Cerebellar nuclear complex (tissue), 1 donor: ENCODE measurements around the gene DTNBP1.
A peak's percentile ranks its signal among the peaks of the same experiment; 100 is the strongest.

ENCODE experiments used
- DNase-seq, 2 experiments: peaks; one replicate each; lab custom pipeline; 2025; lab: John Stamatoyannopoulos, UW

DTNBP1 gene

DNA sequence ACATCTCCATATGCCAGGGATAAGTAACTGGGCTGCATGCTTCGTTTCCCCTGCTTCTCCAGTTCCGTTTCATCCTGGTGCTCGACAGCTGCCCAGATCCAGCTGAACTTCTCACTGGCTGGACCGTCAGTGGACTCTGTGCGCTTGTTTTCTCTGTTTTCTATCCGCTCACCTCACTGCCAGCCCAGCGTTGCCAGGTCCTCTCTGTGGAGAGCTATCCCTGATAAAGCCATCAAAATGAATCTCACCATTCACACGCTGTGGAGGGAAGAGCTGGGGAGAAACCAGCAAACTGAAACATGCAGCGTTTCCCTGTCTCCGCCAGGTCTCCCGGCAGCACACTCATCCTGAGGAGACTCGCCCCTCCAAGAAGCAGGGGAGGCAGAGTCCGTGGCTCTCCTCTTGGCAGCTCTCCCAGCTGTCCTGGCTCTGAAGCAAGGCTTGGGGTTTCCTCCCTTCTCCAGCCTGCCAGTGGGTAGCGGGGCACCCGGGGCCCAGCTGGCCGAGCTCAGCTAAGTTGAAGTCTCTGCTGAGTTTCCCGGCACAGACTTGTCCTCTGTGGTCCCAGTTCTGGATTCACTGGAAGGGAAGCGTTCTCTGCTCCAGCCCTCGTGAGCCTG, 160.9 kb downstream of the DTNBP1 start:
- peak in 1 of 2 experiments; percentile 56 for DNase-seq

DNA sequence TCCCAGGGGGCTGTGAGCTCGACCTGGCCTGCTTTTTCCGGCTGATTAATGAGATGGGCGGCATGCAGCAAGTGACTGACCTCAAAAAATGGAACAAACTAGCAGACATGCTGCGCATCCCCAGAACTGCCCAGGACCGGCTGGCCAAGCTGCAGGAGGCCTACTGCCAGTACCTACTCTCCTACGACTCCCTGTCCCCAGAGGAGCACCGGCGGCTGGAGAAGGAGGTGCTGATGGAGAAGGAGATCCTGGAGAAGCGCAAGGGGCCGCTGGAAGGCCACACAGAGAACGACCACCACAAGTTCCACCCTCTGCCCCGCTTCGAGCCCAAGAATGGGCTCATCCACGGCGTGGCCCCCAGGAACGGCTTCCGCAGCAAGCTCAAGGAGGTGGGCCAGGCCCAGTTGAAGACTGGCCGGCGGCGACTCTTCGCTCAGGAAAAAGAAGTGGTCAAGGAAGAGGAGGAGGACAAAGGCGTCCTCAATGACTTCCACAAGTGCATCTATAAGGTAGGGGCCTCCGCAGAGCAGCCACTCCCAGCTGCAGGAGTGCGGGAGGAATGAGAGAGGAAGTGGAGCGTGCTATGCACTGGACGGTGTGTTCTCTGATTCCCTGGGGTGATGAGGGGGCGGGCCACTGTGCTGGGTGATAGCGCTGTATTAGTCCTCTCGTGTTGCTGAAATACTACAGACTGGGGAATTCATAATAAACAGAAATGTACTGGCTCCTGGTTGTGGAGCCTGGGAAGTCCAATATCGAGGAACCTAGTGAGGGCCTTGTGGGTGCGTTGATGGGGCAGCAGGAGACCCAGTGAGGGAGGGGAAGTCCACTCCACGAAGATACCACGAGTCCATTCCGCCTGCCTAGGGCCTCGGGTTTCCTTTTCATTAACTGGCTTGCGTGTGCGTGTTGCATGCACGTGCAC, 161.7 kb downstream of the DTNBP1 start:
- peak in 1 of 2 experiments; percentile 17 for DNase-seq

DNA sequence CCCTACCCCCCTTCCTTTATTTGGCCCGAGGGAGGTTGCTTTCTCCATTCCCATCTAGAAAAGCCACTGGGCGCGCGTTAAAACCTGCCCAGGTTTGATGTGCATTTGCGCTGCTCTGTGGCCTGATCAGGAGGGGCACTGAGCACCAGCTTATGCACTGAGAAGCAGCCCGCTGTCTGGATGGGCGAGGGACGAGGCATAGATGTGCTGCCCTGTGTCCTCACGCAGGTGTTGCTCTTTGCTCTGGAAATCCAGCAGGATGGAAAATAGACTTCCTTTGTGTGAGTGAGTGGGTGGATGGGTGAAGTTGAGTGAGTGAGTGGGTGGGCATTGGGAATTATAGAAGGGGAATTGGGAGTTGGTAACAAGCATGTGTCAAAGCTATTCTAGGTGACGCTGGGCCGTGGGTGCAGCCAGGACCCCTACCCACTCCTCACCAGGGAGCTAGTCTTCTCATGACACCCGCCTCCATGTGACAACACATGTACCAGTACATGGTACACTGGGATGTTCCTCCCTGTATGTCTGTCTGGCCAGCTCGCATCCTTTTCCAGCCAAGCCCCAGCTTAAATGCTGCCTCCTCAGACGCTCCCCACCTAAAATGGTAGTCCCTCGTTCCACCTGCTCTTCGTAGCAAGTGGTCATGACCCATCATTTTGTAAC, 162.6 kb downstream of the DTNBP1 start:
- no peak for DNase-seq

DNA sequence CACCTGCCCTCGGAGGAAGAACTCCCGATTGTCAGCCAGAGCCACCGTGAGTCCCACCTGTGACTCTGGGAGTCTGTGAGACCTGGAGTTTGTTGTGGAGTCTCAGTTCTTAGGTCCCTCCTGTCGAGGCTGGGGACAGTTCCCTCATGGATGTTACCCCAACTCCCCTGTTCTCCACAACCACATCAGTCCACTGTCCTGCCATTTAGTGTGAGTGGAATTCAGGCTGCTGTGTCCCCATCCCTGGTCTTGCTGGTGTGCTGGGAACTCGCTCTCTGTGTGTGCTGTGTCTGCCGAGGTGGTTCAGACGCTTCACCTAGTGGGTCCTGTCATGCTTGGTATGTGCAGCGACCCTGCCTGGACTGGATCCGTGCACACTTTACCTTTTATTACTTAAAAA, 163.2 kb downstream of the DTNBP1 start:
- DNase-seq: no peak

DNA sequence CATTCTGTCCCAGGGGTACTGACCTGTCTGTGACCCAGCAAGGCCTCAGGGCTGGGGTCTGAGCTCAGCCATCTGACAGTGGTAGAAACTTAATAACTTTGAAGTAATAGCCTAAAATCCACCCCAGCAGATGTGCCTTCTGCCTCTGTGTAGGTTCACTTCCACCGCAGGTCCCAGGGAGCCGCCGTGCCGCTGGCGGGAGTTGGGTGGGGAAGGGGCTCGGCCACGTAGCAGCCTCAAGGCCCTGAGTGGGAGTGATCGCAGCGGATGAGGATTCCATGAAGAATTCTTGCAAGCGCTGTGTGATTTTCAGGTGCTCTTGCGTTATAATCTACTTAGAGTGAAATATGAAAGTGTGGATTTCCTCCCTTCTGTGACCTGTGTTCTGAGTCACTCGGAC, 163.7 kb downstream of the DTNBP1 start:
- DNase-seq: no peak

DNA sequence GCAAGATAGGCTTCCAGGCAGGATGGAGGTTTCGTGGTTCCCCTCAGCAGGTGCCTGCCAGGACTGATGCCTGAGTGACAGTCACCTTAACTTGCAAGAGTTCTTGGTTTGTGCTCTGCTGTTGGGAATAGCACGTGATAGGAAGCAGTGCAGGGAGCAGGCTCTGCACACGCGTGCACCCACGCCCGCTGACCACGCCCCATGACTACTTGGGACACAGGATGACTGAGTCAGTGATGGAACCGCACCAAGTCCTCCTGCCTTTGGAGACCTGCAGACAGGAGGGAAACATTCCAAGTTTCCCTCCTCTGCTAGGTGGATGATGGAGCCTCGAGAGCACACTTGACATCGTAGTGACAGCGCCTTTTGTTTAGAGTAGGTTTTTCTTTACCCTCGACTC, 164.2 kb downstream of the DTNBP1 start:
- DNase-seq: no peak

DNA sequence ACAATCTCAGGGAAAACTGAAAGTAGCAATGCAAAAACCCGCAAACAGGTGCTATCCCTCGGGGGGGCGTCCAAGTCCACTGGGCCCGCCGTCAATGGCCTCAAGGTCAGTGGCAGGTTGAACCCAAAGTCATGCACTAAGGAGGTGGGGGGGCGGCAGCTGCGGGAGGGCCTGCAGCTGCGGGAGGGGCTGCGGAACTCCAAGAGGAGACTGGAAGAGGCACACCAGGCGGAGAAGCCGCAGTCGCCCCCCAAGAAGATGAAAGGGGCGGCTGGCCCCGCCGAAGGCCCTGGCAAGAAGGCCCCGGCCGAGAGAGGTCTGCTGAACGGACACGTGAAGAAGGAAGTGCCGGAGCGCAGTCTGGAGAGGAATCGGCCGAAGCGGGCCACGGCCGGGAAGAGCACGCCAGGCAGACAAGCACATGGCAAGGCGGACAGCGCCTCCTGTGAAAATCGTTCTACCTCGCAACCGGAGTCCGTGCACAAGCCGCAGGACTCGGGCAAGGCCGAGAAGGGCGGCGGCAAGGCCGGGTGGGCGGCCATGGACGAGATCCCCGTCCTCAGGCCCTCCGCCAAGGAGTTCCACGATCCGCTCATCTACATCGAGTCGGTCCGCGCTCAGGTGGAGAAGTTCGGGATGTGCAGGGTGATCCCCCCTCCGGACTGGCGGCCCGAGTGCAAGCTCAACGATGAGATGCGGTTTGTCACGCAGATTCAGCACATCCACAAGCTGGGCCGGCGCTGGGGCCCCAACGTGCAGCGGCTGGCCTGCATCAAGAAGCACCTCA, 166.3 kb downstream of the DTNBP1 start:
- DNase-seq: no peak

DNA sequence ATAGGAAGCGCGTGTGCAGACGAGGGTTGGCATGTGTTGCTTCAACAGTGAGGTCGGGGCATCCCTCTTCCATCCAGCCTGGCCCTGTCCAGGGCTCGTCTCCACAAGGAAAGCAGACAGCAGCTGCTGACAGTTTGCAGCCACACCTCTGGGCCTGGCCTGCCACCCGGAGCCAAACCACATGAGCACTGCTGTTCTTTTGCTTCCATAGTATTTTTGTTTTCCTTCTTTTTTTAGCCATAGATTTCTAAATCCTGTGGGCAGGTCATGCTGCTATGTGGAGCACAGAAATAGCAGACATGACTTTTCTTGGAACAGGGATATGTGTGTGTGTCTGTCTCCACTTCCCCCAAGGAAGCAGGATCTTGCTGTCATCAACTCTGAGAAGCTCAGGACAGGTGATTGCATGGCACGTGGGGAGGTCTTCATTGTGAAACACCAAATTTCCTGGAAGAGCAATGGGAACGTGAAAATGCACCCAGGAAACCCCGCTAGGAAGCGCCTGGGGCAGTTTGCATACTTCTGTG, 167.4 kb downstream of the DTNBP1 start:
- DNase-seq: no peak

DNA sequence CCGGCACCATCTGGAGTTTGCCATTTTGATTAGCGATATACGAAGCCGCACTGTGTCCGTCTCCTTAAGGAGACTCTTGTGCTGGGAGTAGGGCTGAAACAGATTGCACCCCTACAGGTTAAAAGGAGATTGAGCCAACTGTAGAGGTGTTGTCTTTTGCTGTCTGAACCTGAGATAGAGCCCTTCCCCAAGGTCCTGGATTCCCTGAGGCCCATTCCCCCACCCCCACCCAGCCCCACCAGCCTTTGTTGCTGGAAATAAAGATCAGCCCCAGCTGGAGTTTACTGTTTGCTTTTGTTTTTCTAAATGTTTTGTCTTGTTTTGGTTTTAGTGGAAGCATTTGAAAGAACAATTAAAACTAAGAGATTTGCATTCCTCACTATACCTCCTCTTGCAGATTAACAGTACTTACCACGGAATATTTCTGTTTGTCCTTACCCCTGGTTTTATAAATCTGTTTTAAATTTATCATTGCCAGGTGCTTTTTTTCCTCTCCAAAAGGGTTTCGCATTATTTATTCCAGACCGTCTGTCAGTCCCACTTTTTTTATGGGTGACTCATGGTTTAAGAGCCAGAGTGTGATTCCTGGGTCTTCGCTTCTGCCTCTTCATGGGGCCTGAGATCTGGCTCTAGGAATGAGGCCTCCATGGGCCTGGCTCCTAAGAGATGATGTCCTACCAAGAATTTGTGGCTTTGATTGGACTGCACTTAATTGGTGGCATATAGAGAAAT, 169.2 kb downstream of the DTNBP1 start:
- no peak for DNase-seq

DNA sequence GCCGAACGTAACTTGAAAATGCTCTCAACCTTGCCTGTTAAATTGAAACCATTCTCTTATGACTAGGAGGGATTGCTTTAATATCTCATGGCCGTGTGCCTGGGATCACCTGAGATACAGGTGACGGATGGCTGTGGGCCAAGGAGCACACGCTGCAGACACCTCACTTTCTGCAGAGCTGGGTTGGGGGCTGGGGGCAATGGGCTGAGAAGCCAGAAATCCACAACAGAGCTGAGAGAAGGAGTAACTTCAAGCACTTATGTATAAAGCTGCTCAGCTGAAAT, 170.9 kb downstream of the DTNBP1 start:
- no peak for DNase-seq

DNA sequence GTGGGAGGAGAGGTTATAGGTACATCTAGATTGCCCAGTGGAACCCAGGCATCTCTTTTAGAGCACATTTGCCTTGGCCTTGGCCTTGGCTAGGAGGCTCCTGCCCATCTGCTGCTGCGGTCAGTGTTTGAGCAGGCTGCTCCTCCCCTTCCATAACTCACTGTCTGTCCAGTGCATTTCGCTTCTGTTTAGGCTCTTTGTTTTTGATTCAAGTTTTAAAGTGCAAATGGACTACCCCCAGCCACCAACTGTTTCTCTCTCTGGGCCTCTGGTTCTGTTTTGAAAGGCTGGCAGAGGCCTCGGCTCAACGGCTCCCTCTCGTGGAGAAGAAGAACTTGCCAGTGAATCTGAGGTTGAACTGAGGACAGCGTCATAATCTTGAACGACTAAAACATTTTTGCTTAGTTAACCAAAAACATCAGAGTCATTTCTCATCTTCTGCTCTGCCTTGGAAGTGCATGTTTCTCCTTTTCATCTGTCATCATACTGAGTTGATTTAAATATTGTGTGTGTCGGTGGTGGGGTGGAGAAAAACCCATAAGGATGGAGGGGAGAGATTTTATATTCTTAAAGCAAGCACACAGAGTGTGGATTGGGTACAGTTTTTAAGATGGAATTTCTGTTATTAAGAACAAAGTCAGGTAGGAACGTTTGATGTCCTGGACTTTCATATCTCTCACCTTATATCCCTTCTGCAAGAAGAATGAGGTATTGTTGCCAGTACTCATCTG, 171.4 kb downstream of the DTNBP1 start:
- DNase-seq: peak; percentile 27 to 70

DNA sequence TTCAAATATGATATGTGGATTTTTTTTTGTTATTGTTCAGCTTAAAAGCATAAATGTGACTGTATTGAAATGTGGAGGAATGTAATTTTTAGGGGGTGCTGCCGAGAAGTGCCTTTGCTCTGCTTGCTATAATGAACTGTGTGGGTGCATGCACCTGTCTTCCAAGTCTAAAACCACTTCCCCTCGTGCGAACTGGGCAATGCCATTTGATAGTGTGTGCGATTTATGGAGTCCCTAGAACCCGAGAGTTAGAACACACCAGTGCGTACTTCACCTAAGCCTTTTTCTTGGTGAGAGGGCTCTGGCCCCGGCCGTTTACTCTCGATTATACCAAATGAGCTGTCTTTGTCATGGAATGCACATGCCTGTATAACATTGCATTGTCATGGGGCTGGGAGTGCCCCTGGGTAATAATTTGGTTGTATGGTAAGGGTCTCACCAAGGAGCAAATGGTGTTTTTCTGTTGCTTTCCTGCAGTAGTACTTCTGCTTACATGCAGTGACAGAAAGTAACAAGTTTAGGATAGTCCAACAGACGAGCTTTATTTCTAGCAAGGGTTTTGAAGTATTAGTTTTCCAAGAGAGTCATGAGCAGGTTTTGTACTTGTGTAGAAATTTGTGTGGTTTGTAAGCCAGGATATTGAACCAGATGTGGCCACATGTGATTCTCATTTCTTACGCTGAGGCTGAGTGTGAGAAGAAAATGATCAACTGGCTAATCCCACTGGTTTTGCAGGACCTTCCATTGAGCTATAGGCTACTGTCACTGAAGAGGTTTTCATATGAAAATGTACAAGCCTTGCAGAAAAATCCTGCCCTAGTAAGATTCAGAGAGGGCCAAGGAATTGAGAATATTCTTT, 172.4 kb downstream of the DTNBP1 start:
- no peak for DNase-seq

DNA sequence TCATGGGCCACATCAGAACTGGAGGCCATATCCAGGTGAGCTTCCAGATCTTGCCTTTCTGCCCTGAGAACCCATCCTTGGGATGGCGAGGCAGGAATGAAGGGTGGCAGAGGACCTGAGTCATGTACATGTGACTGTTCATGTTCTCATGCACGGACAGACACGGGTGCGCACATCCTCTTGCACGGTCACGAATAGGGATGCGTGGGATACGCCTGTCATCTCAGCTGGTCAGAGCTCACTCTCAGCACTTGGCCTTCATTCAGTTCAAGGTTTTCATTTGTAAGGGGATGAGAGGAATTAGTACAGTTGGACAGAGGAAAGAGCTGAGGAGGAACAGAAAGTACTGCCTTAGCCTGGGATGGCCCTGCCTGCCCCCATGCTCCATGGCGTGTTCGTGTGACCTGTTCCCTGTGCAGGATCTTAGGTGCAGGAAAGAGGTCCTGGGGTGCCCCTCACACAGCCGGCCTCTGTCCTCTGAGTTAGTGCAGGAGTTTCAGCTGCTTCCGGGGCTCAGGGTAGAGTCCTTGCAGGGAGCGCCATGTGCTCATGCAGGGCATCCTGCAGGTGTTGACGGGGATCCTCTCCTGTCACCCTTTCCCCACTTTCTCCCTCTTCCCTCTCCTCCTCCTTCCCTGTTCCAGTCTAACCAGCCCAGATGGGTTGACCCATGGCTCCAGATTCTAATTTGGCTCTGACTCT, 173.4 kb downstream of the DTNBP1 start:
- no peak for DNase-seq

DNA sequence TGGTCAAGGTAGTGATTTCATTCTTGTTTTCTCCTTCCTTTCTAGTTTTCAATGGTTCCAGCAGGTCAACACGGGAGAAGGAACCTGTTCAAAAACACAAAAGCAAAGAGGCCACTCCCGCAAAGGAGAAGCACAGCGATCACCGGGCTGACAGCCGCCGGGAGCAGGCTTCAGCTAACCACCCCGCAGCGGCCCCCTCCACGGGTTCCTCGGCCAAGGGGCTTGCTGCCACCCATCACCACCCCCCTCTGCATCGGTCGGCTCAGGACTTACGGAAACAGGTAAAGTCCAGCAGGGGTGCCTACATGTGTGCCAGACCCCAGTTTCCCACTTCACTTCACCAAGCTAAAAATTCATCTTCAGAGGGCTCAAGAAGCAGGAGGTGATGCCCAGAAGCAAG, 175.6 kb downstream of the DTNBP1 start:
- DNase-seq: no peak

DNA sequence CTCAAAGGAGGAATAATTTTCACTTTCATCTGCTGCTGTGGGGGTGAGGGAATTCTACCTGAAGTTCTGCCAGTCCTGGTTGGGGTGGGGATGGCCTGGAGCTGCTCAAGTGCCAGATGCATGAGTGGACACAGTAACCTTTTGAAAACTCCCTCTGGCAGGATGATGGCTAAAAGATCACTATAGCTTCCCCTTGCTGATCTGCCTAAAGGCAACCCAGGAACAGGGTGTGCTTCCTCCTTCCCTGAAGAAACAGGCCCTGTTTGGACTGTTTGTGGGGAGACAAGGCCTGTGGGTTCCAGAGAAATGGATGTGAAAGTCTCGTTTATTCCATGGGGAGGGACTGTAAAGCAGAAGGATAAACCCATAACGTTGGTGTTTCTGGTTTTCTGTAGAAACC, 176.9 kb downstream of the DTNBP1 start:
- no peak for DNase-seq

DNA sequence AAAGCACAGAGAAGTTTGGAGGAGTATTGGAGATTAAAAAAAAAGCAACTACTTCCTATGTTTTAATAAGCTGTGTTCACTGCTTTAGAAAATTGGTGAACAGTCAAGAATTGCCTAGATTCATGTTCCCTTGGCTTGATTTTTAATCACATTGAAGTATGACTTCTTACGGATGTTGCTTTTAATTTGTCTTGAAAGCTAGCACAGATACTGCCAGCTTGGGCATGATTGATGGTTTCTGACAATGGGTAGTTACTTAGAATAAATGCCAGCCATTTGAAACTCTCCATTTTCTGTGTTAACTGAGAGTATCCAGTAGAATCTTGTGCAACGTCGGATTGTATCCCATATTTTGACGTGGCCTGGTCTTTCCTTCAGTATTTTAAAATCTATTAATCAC, 178.0 kb downstream of the DTNBP1 start:
- no peak for DNase-seq

DNA sequence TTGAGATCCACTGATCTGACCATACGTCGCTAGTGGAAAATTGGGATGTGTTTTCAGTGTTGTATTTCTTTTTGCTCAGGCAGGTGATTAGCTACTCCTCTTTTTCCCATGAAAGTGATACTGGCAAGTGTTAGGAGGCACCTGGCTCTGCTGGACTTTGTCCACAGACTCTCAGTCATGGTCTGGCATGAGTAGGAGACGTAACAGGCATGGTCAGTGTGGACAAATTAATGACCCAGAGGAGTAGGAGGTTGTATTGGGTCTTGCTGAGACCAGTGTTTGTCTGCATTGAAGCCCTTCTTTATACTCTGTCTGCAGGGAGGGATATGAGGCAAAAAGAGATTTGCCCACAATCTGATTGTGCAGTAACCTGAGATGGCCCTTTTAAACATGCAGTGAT, 178.7 kb downstream of the DTNBP1 start:
- peak in 1 of 2 experiments; percentile 36 for DNase-seq

DNA sequence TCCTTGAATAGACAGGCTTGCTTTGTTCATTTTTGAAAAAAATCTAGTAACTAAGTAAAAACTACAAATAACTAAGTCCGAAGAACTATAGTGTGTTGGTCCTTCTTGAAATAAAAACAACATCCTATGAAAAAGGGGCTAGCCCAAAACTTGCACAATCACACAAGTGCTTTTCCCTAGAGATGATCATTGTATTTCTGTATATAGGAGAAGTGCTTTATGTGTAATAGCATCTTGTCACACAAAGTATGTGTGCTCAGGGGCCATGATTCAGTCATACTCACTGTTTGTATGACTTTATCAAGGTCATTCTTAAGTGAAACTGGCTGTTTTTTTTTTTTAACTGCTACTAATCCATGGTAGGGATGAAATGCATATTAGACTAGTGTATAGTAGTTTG, 179.8 kb downstream of the DTNBP1 start:
- no peak for DNase-seq
